ENCODE measurements around the gene ANKUB1. TPM values are rescaled to one million over a fixed set of nuclear protein-coding genes. Genes with fewer than 3 reads are reported as not detected.
"Not testable (repeated sequence)": the region's sequence is repeated elsewhere in the genome, so short reads cannot be mapped to it uniquely, and the experiment has no call there.

Gene ANKUB1
- polyA plus RNA-seq, result not detected in 2 replicates
- not detected in 2 replicates for polyA minus RNA-seq

GRCh38 chr3:149792452-149793270 is at the start of gene ANKUB1:
Gene ANKUB1 (minus strand): TSS chr3:149792554. CDS start chr3:149792366, 188 bp downstream.
- Histone ChIP-seq H3F3A (ENCODE audit: insufficient read depth, low read length, poor library complexity, severe bottlenecking) (no peaks in the 10 kb centered on the region), H4K20me1 (ENCODE audit: insufficient read depth) (no peaks in the 10 kb centered on the region), H3K9me2 (ENCODE audit: insufficient read depth, low read length) (no peaks in the 10 kb centered on the region), H3K4me2 (ENCODE audit: low read length) (no peak within 1 kb of the TSS), H3K36me3 (ENCODE audit: insufficient read depth, low read length) (no peaks in the 10 kb centered on the region), H3K4me3 (ENCODE audit: low read length) (no peak within 1 kb of the TSS), H3K9ac (ENCODE audit: low read length) (no peak within 1 kb of the TSS), H3K27me3 (ENCODE audit: insufficient read depth, low read depth, low read length) (no peaks in the 10 kb centered on the region), H3K9me3 (ENCODE audit: low read length) (no peaks in the 10 kb centered on the region), H2AFZ (ENCODE audit: low read depth, low read length) (no peak within 1 kb of the TSS), H3K27ac (ENCODE audit: low read length) (no peak within 1 kb of the TSS), H3K79me2 (replicated peaks; ENCODE audit: insufficient read depth, low read length) (no peaks in the 10 kb centered on the region)
- TF ChIP-seq REST (IDR thresholded peaks at IDR 0.05; ENCODE audit: borderline replicate concordance) (no peak), RAD21 (conservative IDR thresholded peaks at IDR 0.05) (no peak), TAF1 (IDR thresholded peaks at IDR 0.05; ENCODE audit: low read depth) (no peak), POLR2AphosphoS5 (IDR thresholded peaks at IDR 0.05) (no peak), MXI1 (conservative IDR thresholded peaks at IDR 0.05; ENCODE audit: poor library complexity, severe bottlenecking) (no peak), CTCF (IDR thresholded peaks at IDR 0.05; ENCODE audit: poor library complexity, severe bottlenecking) (no peak)

- Histone ChIP-seq H4K20me1 (ENCODE audit: insufficient read depth) (no peaks in the 10 kb centered on the region), H3K9me3 (ENCODE audit: low read length) (no peaks in the 10 kb centered on the region), H3K9ac (ENCODE audit: low read length) (no peak overlapping the region), H3F3A (ENCODE audit: insufficient read depth, low read length, poor library complexity, severe bottlenecking) (no peaks in the 10 kb centered on the region), H3K36me3 (ENCODE audit: insufficient read depth, low read length) (no peaks in the 10 kb centered on the region), H3K4me2 (ENCODE audit: low read length) (no peak overlapping the region), H3K27me3 (ENCODE audit: insufficient read depth, low read depth, low read length) (no peaks in the 10 kb centered on the region), H2AFZ (ENCODE audit: low read depth, low read length) (no peak overlapping the region), H3K4me3 (ENCODE audit: low read length) (no peak overlapping the region), H3K27ac (ENCODE audit: low read length) (no peak overlapping the region), H3K79me2 (replicated peaks; ENCODE audit: insufficient read depth, low read length) (peaks cover 18% of the 10 kb centered on the region), H3K9me2 (ENCODE audit: insufficient read depth, low read length) (no peaks in the 10 kb centered on the region)
- no peak for TF ChIP-seq MXI1 (conservative IDR thresholded peaks at IDR 0.05; ENCODE audit: poor library complexity, severe bottlenecking)
- TF ChIP-seq POLR2AphosphoS5 (IDR thresholded peaks at IDR 0.05), result no peak
- no peak for TF ChIP-seq EP300 (conservative IDR thresholded peaks at IDR 0.05; ENCODE audit: poor library complexity, severe bottlenecking)
- no peak for TF ChIP-seq SMC3 (conservative IDR thresholded peaks at IDR 0.05; ENCODE audit: poor library complexity)
- TF ChIP-seq RAD21 (conservative IDR thresholded peaks at IDR 0.05), result no peak
- TF ChIP-seq EZH2 (IDR thresholded peaks at IDR 0.05; ENCODE audit: borderline replicate concordance, insufficient read depth, low read length, poor library complexity, severe bottlenecking), result no peak
- TF ChIP-seq REST (IDR thresholded peaks at IDR 0.05; ENCODE audit: borderline replicate concordance), result no peak
- no peak for TF ChIP-seq CTCF (IDR thresholded peaks at IDR 0.05; ENCODE audit: poor library complexity, severe bottlenecking)
- no peak for TF ChIP-seq TAF1 (IDR thresholded peaks at IDR 0.05; ENCODE audit: low read depth)
Observed at GRCh38 chr3:149839896-149840295, 47.5 kb upstream of the ANKUB1 start.

- H3K27ac ChIP-seq (ENCODE audit: low read length); H3K9me2 ChIP-seq (ENCODE audit: insufficient read depth, low read length); H2AFZ ChIP-seq (ENCODE audit: low read depth, low read length); H3K27me3 ChIP-seq (ENCODE audit: insufficient read depth, low read depth, low read length); H3K4me2 ChIP-seq (ENCODE audit: low read length); H3F3A ChIP-seq (ENCODE audit: insufficient read depth, low read length, poor library complexity, severe bottlenecking); H3K9me3 ChIP-seq (ENCODE audit: low read length); H4K20me1 ChIP-seq (ENCODE audit: insufficient read depth); H3K9ac ChIP-seq (ENCODE audit: low read length); H3K36me3 ChIP-seq (ENCODE audit: insufficient read depth, low read length); H3K4me3 ChIP-seq (ENCODE audit: low read length): not testable (repeated sequence)
- H3K79me2 ChIP-seq (replicated peaks; ENCODE audit: insufficient read depth, low read length), result peaks cover 22% of the 10 kb centered on the region
Observed at GRCh38 chr3:149839469-149839868, 47.1 kb upstream of the ANKUB1 start.
